ENCODE data around the gene EPHA5. TPM values are rescaled to one million over a fixed set of nuclear protein-coding genes. Genes with fewer than 3 reads are reported as not detected.
"Not testable (repeated sequence)": the region's sequence is repeated elsewhere in the genome, so short reads cannot be mapped to it uniquely, and the experiment has no call there.

The EPHA5 gene
- total RNA-seq, 2 donors from 2014 or later: under 0.01 TPM; not detected in 1

GRCh38 chr4:65336465-65336864 lies 333.8 kb downstream of the EPHA5 start:
- no peak for ATAC-seq

GRCh38 chr4:65316534-65316933 lies 353.8 kb downstream of the EPHA5 start:
- DNase-seq (no peak), ATAC-seq (no peak)
- intact Hi-C loops (cut with DNase I): no loop called here
- WGBS, 2 donors: 16 to 21% methylated on average over 4 of the region's 4 CpGs
- Histone ChIP-seq H3K27me3 (no peaks in the 10 kb centered on the region), H3K4me3 (no peak overlapping the region), H3K36me3 (replicated peaks in 1 of 2; ENCODE audit: insufficient read depth in 1 of 2, low read depth in 2 of 2) (no peaks in the 10 kb centered on the region), H3K27ac (no peak overlapping the region), H3K9me3 (no peaks in the 10 kb centered on the region), H3K4me1 (no peaks in the 10 kb centered on the region)
- TF ChIP-seq CTCF (IDR thresholded peaks at IDR 0.05) (no peak), POLR2A (IDR thresholded peaks at IDR 0.05) (no peak)

More at GRCh38 chr4:65336465-65336864, 333.8 kb downstream of the EPHA5 start:
- Histone ChIP-seq H3K4me3 (no peak overlapping the region), H3K4me1 (no peaks in the 10 kb centered on the region), H3K9me3 (no peaks in the 10 kb centered on the region), H3K36me3 (replicated peaks in 1 of 2; ENCODE audit: insufficient read depth in 1 of 2, low read depth in 2 of 2) (no peaks in the 10 kb centered on the region), H3K27me3 (no peaks in the 10 kb centered on the region), H3K27ac (no peak overlapping the region)
- DNase-seq: no peak
- WGBS, 2 donors: 70 to 71% methylated on average over 1 of the region's 1 CpG
- intact Hi-C loops (cut with DNase I): no loop called here
- no peak for TF ChIP-seq CTCF (IDR thresholded peaks at IDR 0.05)
- TF ChIP-seq POLR2A (IDR thresholded peaks at IDR 0.05): no peak

GRCh38 chr4:65311120-65311519 lies 359.2 kb downstream of the EPHA5 start:
- ATAC-seq: no peak
- 73 to 74% methylated on average over 3 of the region's 3 CpGs for WGBS, 2 donors
- intact Hi-C loops (cut with DNase I): no loop called here
- Histone ChIP-seq H3K9me3 (no peaks in the 10 kb centered on the region), H3K36me3 (replicated peaks in 1 of 2; ENCODE audit: insufficient read depth in 1 of 2, low read depth in 2 of 2) (no peaks in the 10 kb centered on the region), H3K4me1 (no peaks in the 10 kb centered on the region), H3K4me3 (no peak overlapping the region), H3K27me3 (no peaks in the 10 kb centered on the region), H3K27ac (no peak overlapping the region)
- no peak for TF ChIP-seq CTCF (IDR thresholded peaks at IDR 0.05)
- TF ChIP-seq POLR2A (IDR thresholded peaks at IDR 0.05): no peak
- DNase-seq: no peak

GRCh38 chr4:65310586-65310985 lies 359.7 kb downstream of the EPHA5 start:
- no peak for DNase-seq
- no peak overlapping the region for H3K4me3 ChIP-seq
- no peaks in the 10 kb centered on the region for H3K36me3 ChIP-seq (replicated peaks in 1 of 2; ENCODE audit: insufficient read depth in 1 of 2, low read depth in 2 of 2)
- no peaks in the 10 kb centered on the region for H3K9me3 ChIP-seq
- intact Hi-C loops (cut with DNase I): no loop called here
- no peaks in the 10 kb centered on the region for H3K4me1 ChIP-seq
- H3K27ac ChIP-seq: no peak overlapping the region
- ATAC-seq: no peak
- H3K27me3 ChIP-seq: no peaks in the 10 kb centered on the region
- WGBS, 2 donors: 57 to 73% methylated on average over 1 of the region's 1 CpG
- TF ChIP-seq POLR2A (IDR thresholded peaks at IDR 0.05): no peak
- TF ChIP-seq CTCF (IDR thresholded peaks at IDR 0.05): no peak

- H3K4me3 ChIP-seq; H3K27ac ChIP-seq; H3K36me3 ChIP-seq (replicated peaks in 1 of 2; ENCODE audit: insufficient read depth in 1 of 2, low read depth in 2 of 2); H3K4me1 ChIP-seq; DNase-seq; ATAC-seq; intact Hi-C loops (cut with DNase I); H3K27me3 ChIP-seq; H3K9me3 ChIP-seq: not testable (repeated sequence)
- WGBS, 2 donors: 88 to 89% methylated on average over 8 of the region's 8 CpGs
Observed at GRCh38 chr4:65308626-65309025, 361.7 kb downstream of the EPHA5 start.
